Measurements from ENCODE around the gene KRTAP10-8. TPM values are rescaled to one million over a fixed set of nuclear protein-coding genes. Genes with fewer than 3 reads are reported as not detected.

The KRTAP10-8 gene
- not detected for total RNA-seq
- not detected for polyA plus RNA-seq

GRCh38 chr21:44612029-44612486 lies at the start of gene KRTAP10-8:
KRTAP10-8 (plus strand) TSS chr21:44612079; CDS start chr21:44612101, 22 bp downstream.
- no peak within 1 kb of the TSS for H3K27ac Mint-ChIP-seq
- peaks cover 3% of the 10 kb centered on the region for H3K4me1 ChIP-seq (ENCODE audit: control insufficient read depth, insufficient read depth, low read length, poor library complexity, severe bottlenecking)
- no peak for ATAC-seq (ENCODE audit: low read depth in 2 of 2)

GRCh38 chr21:44564099-44564498 lies 47.8 kb upstream of the KRTAP10-8 start:
- no peaks in the 10 kb centered on the region for H3K27me3 Mint-ChIP-seq
- Histone ChIP-seq H3K4me1 (ENCODE audit: control insufficient read depth, insufficient read depth, low read length, poor library complexity, severe bottlenecking) (peaks cover 12% of the 10 kb centered on the region), H3K27me3 (ENCODE audit: control insufficient read depth, insufficient read depth, low read length) (no peaks in the 10 kb centered on the region), H3K4me3 (ENCODE audit: low read depth, low read length) (no peak overlapping the region), H3K27ac (ENCODE audit: insufficient read depth, low read length, poor library complexity, severe bottlenecking) (peak overlapping the region; percentile 72), H3K36me3 (ENCODE audit: control insufficient read depth, insufficient read depth, low read length) (no peaks in the 10 kb centered on the region), H3K9me3 (ENCODE audit: control insufficient read depth in 2 of 2, low read length in 2 of 2) (peaks cover 5% of the 10 kb centered on the region in 2 experiments)
- H3K4me3 Mint-ChIP-seq = no peak overlapping the region
- no peak overlapping the region for H3K27ac Mint-ChIP-seq
- peaks cover 6% of the 10 kb centered on the region for H3K36me3 Mint-ChIP-seq
- peaks cover 11 to 16% (median 13%) of the 10 kb centered on the region in 4 donors for H3K4me1 Mint-ChIP-seq
- no peak for ATAC-seq (ENCODE audit: low read depth in 2 of 2)
- no peak for DNase-seq
- H3K9me3 Mint-ChIP-seq = peaks cover 0 to 26% (median 9%) of the 10 kb centered on the region in 7 donors

More at GRCh38 chr21:44612029-44612486, at the start of gene KRTAP10-8:
- Mint-ChIP-seq H3K36me3 (peaks cover 4% of the 10 kb centered on the region), H3K4me1 (peaks cover 0 to 21% (median 0%) of the 10 kb centered on the region in 4 donors), H3K9me3 (peaks cover 0 to 27% (median 8%) of the 10 kb centered on the region in 7 donors), H3K27me3 (no peaks in the 10 kb centered on the region), H3K4me3 (no peak within 1 kb of the TSS)
- no peaks in the 10 kb centered on the region for H3K36me3 ChIP-seq (ENCODE audit: control insufficient read depth, insufficient read depth, low read length)
- DNase-seq = no peak
- peaks cover 7% of the 10 kb centered on the region for H3K27me3 ChIP-seq (ENCODE audit: control insufficient read depth, insufficient read depth, low read length)
- H3K27ac ChIP-seq (ENCODE audit: insufficient read depth, low read length, poor library complexity, severe bottlenecking) = no peak within 1 kb of the TSS
- H3K9me3 ChIP-seq (ENCODE audit: control insufficient read depth in 2 of 2, low read length in 2 of 2) = peaks cover 14 to 29% of the 10 kb centered on the region in 2 experiments
- H3K4me3 ChIP-seq (ENCODE audit: low read depth, low read length) = no peak within 1 kb of the TSS

- Histone ChIP-seq H3K4me3 (ENCODE audit: low read depth, low read length) (peak overlapping the region; percentile 38), H3K27me3 (ENCODE audit: control insufficient read depth, insufficient read depth, low read length) (no peaks in the 10 kb centered on the region), H3K36me3 (ENCODE audit: control insufficient read depth, insufficient read depth, low read length) (no peaks in the 10 kb centered on the region), H3K9me3 (ENCODE audit: control insufficient read depth in 2 of 2, low read length in 2 of 2) (peaks cover 2 to 5% of the 10 kb centered on the region in 2 experiments), H3K27ac (ENCODE audit: insufficient read depth, low read length, poor library complexity, severe bottlenecking) (peak overlapping the region; percentile 72), H3K4me1 (ENCODE audit: control insufficient read depth, insufficient read depth, low read length, poor library complexity, severe bottlenecking) (peaks cover 12% of the 10 kb centered on the region)
- Mint-ChIP-seq H3K36me3 (peaks cover 6% of the 10 kb centered on the region), H3K27me3 (no peaks in the 10 kb centered on the region), H3K9me3 (peaks cover 0 to 24% (median 9%) of the 10 kb centered on the region in 7 donors), H3K27ac (peak overlapping the region; percentile 1 to 84 (median 51)), H3K4me3 (peak overlapping the region; percentile 4 to 74 (median 14)), H3K4me1 (peaks cover 11 to 17% (median 14%) of the 10 kb centered on the region in 4 donors)
- peak in 2 of 3 donors; percentile 19 to 26 for DNase-seq
- no peak for ATAC-seq (ENCODE audit: low read depth in 2 of 2)
Measured at GRCh38 chr21:44564886-44565598, 46.8 kb upstream of the KRTAP10-8 start.

- DNase-seq (no peak), ATAC-seq (ENCODE audit: low read depth in 2 of 2) (no peak)
- H3K27me3 ChIP-seq (ENCODE audit: control insufficient read depth, insufficient read depth, low read length) = no peaks in the 10 kb centered on the region
- no peak overlapping the region for H3K4me3 ChIP-seq (ENCODE audit: low read depth, low read length)
- H3K36me3 ChIP-seq (ENCODE audit: control insufficient read depth, insufficient read depth, low read length) = no peaks in the 10 kb centered on the region
- Mint-ChIP-seq H3K27ac (no peak overlapping the region), H3K36me3 (no peaks in the 10 kb centered on the region), H3K27me3 (peaks cover 2% of the 10 kb centered on the region), H3K4me3 (no peak overlapping the region), H3K4me1 (peaks cover 11 to 17% (median 14%) of the 10 kb centered on the region in 4 donors), H3K9me3 (peaks cover 0 to 12% (median 7%) of the 10 kb centered on the region in 7 donors)
- peaks cover 2 to 5% of the 10 kb centered on the region in 2 experiments for H3K9me3 ChIP-seq (ENCODE audit: control insufficient read depth in 2 of 2, low read length in 2 of 2)
- H3K27ac ChIP-seq (ENCODE audit: insufficient read depth, low read length, poor library complexity, severe bottlenecking) = no peak overlapping the region
- H3K4me1 ChIP-seq (ENCODE audit: control insufficient read depth, insufficient read depth, low read length, poor library complexity, severe bottlenecking) = peaks cover 12% of the 10 kb centered on the region
Measured at GRCh38 chr21:44566403-44566802, 45.5 kb upstream of the KRTAP10-8 start.

- Histone ChIP-seq H3K27ac (ENCODE audit: insufficient read depth, low read length, poor library complexity, severe bottlenecking) (no peak overlapping the region), H3K4me1 (ENCODE audit: control insufficient read depth, insufficient read depth, low read length, poor library complexity, severe bottlenecking) (peaks cover 12% of the 10 kb centered on the region), H3K36me3 (ENCODE audit: control insufficient read depth, insufficient read depth, low read length) (no peaks in the 10 kb centered on the region), H3K4me3 (ENCODE audit: low read depth, low read length) (no peak overlapping the region), H3K27me3 (ENCODE audit: control insufficient read depth, insufficient read depth, low read length) (no peaks in the 10 kb centered on the region), H3K9me3 (ENCODE audit: control insufficient read depth in 2 of 2, low read length in 2 of 2) (peaks cover 0 to 1% of the 10 kb centered on the region in 2 experiments)
- Mint-ChIP-seq H3K27me3 (peaks cover 5% of the 10 kb centered on the region), H3K4me1 (peaks cover 11 to 17% (median 14%) of the 10 kb centered on the region in 4 donors), H3K27ac (no peak overlapping the region), H3K9me3 (peaks cover 0 to 7% (median 2%) of the 10 kb centered on the region in 7 donors), H3K36me3 (no peaks in the 10 kb centered on the region), H3K4me3 (no peak overlapping the region)
- DNase-seq (no peak), ATAC-seq (ENCODE audit: low read depth in 2 of 2) (no peak)
Measured at GRCh38 chr21:44567481-44568171, 44.3 kb upstream of the KRTAP10-8 start.

- Mint-ChIP-seq H3K27me3 (peaks cover 10% of the 10 kb centered on the region), H3K36me3 (no peaks in the 10 kb centered on the region), H3K4me3 (no peak overlapping the region), H3K9me3 (peaks cover 0 to 3% (median 1%) of the 10 kb centered on the region in 7 donors), H3K4me1 (peaks cover 11 to 17% (median 14%) of the 10 kb centered on the region in 4 donors), H3K27ac (no peak overlapping the region)
- no peaks in the 10 kb centered on the region for H3K9me3 ChIP-seq (ENCODE audit: control insufficient read depth in 2 of 2, low read length in 2 of 2)
- no peak overlapping the region for H3K27ac ChIP-seq (ENCODE audit: insufficient read depth, low read length, poor library complexity, severe bottlenecking)
- peaks cover 12% of the 10 kb centered on the region for H3K4me1 ChIP-seq (ENCODE audit: control insufficient read depth, insufficient read depth, low read length, poor library complexity, severe bottlenecking)
- no peaks in the 10 kb centered on the region for H3K36me3 ChIP-seq (ENCODE audit: control insufficient read depth, insufficient read depth, low read length)
- H3K4me3 ChIP-seq (ENCODE audit: low read depth, low read length) = no peak overlapping the region
- DNase-seq = no peak
- H3K27me3 ChIP-seq (ENCODE audit: control insufficient read depth, insufficient read depth, low read length) = no peaks in the 10 kb centered on the region
- no peak for ATAC-seq (ENCODE audit: low read depth in 2 of 2)
Measured at GRCh38 chr21:44568261-44568660, 43.6 kb upstream of the KRTAP10-8 start.

- Mint-ChIP-seq H3K27ac (no peak overlapping the region), H3K9me3 (peaks cover 0 to 3% (median 0%) of the 10 kb centered on the region in 7 donors), H3K4me1 (peaks cover 11 to 17% (median 14%) of the 10 kb centered on the region in 4 donors), H3K4me3 (no peak overlapping the region), H3K36me3 (no peaks in the 10 kb centered on the region), H3K27me3 (peaks cover 11% of the 10 kb centered on the region)
- no peaks in the 10 kb centered on the region for H3K9me3 ChIP-seq (ENCODE audit: control insufficient read depth in 2 of 2, low read length in 2 of 2)
- H3K4me1 ChIP-seq (ENCODE audit: control insufficient read depth, insufficient read depth, low read length, poor library complexity, severe bottlenecking) = peaks cover 12% of the 10 kb centered on the region
- H3K27me3 ChIP-seq (ENCODE audit: control insufficient read depth, insufficient read depth, low read length) = no peaks in the 10 kb centered on the region
- no peak for ATAC-seq (ENCODE audit: low read depth in 2 of 2)
- no peaks in the 10 kb centered on the region for H3K36me3 ChIP-seq (ENCODE audit: control insufficient read depth, insufficient read depth, low read length)
- H3K27ac ChIP-seq (ENCODE audit: insufficient read depth, low read length, poor library complexity, severe bottlenecking) = no peak overlapping the region
- H3K4me3 ChIP-seq (ENCODE audit: low read depth, low read length) = no peak overlapping the region
- no peak for DNase-seq
Measured at GRCh38 chr21:44568667-44569556, 43.0 kb upstream of the KRTAP10-8 start.
